Coronary artery (tissue), 2 donors: ENCODE measurements around the gene DEFB131B.
"Not testable (repeated sequence)": the region's sequence is repeated elsewhere in the genome, so short reads cannot be mapped to it uniquely, and the experiment has no call there.

ENCODE experiments used
- DNase-seq: peaks from one replicate; pipeline ENCODE4 v3.0.0-alpha.2; 2017; ENCODE audit warnings: low spot score
- H3K27ac ChIP-seq, 2 donors: fragments of 200-600 bp; sonication (generic); one replicate each; pipeline ENCODE4 v1.5.1; 2016 to 2019
- H3K4me3 ChIP-seq: fragments of 200-600 bp; sonication (generic); 2 replicates; pipeline ENCODE4 v1.5.1; 2016; ENCODE audit warnings: mild to moderate bottlenecking, moderate library complexity
- CTCF ChIP-seq: fragments of 200-600 bp; sonication (generic); IDR thresholded peaks from one replicate; pipeline ENCODE4 v1.5.1; 2019; ENCODE audit warnings: antibody characterized with exemption

The DEFB131B gene

GRCh38 chr11:71878059-71878458 is at the start of gene DEFB131B:
TSS of gene DEFB131B (plus strand) at chr11:71878453. CDS start at chr11:71878453, 0 bp downstream.
- not testable (repeated sequence) for H3K4me3 ChIP-seq, DNase-seq, H3K27ac ChIP-seq

DNA sequence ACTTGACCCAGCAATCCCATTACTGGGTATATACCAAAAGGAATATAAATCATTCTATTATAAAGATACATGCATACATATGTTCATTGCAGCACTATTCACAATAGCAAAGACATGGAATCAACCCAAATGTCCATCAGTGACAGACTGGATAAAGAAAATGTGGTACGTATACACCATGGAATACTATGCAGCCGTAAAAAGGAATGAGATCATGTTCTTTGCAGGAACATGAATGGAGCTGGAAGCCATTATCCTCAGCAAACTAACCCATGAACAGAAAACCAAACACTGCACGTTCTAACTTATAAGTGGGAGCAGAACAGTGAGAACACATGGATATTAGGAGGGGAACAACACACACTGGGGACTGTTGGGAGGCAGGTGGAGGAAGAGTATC is 49.0 kb upstream of the DEFB131B start:
- not testable (repeated sequence) for H3K4me3 ChIP-seq, H3K27ac ChIP-seq, DNase-seq

DNA sequence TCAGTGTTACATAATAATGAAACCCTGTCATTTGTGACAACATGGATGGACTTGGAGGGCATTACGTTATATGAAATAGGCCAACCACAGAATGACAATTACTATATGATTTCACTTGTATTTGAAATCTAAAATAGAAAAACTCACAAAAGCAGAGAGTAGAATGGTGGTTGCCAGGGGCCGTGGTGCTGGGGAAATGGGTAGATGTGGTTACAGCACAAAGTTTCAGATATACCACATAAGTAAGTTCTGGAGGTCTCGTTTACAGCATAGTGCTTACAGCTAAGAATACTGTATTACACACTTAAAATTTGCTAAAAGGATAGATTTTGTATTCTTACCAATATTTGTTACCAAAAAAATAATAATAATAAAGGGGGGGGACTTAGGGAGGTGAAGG is 48.6 kb upstream of the DEFB131B start:
- not testable (repeated sequence) for H3K4me3 ChIP-seq, DNase-seq, H3K27ac ChIP-seq

DNA sequence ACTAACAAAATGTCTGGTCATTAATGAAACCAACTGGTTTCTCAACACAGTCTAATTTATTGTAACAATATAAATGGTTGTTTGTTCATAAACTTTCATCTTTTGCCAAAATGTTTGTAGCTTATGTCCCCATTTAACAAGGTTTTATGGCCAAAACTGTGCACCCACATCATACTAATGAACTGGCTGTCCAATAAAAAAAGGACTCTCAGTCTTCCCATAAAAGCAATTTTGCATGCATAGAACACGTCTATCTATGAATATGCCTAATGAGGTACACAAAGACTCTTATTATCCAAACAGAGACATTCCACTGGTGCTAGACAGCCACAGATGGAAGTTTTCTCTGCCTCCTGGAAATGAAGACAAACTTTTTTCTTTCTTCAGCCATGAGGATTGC is 45.4 kb upstream of the DEFB131B start, which contains the start of gene DEFB108B:
Gene DEFB108B (plus strand): TSS at position 390 of the 400 bp plus-strand sequence. CDS start 0 bp downstream, at position 390.
- H3K4me3 ChIP-seq, DNase-seq, H3K27ac ChIP-seq: not testable (repeated sequence)

- not testable (repeated sequence) for H3K4me3 ChIP-seq, H3K27ac ChIP-seq, DNase-seq
Observed at GRCh38 chr11:71842720-71843119, 35.5 kb upstream of the DEFB131B start.

GRCh38 chr11:71843355-71843754 is 34.9 kb upstream of the DEFB131B start:
- not testable (repeated sequence) for H3K27ac ChIP-seq, DNase-seq, H3K4me3 ChIP-seq

- Histone ChIP-seq H3K27ac (no peak overlapping the region), H3K4me3 (no peak overlapping the region)
- no peak for DNase-seq
- TF ChIP-seq CTCF = no peak
Observed at GRCh38 chr11:71843858-71844257, 34.4 kb upstream of the DEFB131B start.

DNA sequence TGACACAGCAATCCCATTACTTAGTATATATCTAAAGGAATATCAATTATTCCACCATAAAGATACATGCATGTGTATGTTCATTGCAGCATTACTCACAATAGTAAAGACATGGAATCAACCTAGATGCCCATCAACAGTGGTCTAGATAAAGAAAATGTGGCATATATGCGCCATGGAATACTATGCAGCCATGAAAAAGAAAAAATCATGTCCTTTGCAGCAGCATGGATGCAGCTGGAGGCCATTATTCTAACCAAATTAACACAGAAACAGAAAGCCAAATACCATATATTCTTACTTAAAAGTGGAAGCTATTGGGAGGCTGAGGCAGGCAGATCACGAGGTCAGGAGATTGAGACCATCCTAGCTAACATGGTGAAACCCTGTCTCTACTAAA is 24.4 kb upstream of the DEFB131B start:
- not testable (repeated sequence) for DNase-seq, H3K27ac ChIP-seq, H3K4me3 ChIP-seq

DNA sequence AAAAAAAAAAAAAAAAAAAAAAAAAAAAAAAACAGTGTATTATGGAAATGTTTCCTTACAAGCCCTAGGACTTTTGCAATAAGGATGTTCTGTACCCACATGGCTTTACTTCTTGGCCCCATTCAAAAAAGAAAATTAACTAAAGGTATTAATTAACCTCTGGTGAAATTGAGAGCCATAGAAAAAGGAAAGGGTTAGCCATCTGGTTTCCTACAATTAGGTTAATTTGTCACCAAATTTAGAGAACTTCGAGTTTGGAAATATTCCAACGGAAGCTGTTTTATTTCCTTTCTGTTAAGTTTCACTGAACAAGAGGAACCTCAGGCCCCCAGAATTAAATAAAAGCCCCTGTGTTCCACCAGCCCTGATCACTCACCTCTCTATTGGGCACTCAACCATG is 22.4 kb upstream of the DEFB131B start:
- H3K27ac ChIP-seq, H3K4me3 ChIP-seq, DNase-seq: not testable (repeated sequence)

DNA sequence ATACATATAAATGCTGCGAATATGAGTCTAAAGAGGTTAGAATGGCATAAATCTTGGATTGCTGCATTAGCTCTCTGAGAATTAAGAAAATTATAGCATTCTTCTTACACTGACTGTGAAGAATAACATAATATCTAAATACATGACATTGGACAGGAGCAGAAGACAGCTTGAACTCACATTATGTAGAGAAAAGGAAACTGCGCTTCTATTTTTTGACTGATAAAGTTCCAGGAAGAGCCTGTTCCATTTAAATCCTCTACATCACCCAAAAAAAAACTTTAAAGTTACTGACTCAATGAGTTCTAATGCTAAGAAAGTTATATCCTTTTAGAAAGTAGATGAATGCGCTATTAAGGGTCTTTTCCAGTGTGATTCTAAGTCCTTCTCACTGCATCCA is 17.4 kb upstream of the DEFB131B start:
- H3K4me3 ChIP-seq, H3K27ac ChIP-seq, DNase-seq: not testable (repeated sequence)

- H3K27ac ChIP-seq, DNase-seq, H3K4me3 ChIP-seq: not testable (repeated sequence)
Observed at GRCh38 chr11:71863978-71864627, 14.2 kb upstream of the DEFB131B start.

GRCh38 chr11:71867209-71867608 is 11.0 kb upstream of the DEFB131B start:
- DNase-seq, H3K4me3 ChIP-seq, H3K27ac ChIP-seq: not testable (repeated sequence)

- H3K27ac ChIP-seq, DNase-seq, H3K4me3 ChIP-seq: not testable (repeated sequence)
Observed at GRCh38 chr11:71869931-71870330, 8.3 kb upstream of the DEFB131B start.

GRCh38 chr11:71870661-71871060 is 7.6 kb upstream of the DEFB131B start:
- not testable (repeated sequence) for H3K27ac ChIP-seq, DNase-seq, H3K4me3 ChIP-seq

- H3K27ac ChIP-seq, DNase-seq, H3K4me3 ChIP-seq: not testable (repeated sequence)
Observed at GRCh38 chr11:71876262-71876661, 2.0 kb upstream of the DEFB131B start.

- H3K27ac ChIP-seq, H3K4me3 ChIP-seq, DNase-seq: not testable (repeated sequence)
Observed at GRCh38 chr11:71885806-71886205, 7.6 kb downstream of the DEFB131B start.

DNA sequence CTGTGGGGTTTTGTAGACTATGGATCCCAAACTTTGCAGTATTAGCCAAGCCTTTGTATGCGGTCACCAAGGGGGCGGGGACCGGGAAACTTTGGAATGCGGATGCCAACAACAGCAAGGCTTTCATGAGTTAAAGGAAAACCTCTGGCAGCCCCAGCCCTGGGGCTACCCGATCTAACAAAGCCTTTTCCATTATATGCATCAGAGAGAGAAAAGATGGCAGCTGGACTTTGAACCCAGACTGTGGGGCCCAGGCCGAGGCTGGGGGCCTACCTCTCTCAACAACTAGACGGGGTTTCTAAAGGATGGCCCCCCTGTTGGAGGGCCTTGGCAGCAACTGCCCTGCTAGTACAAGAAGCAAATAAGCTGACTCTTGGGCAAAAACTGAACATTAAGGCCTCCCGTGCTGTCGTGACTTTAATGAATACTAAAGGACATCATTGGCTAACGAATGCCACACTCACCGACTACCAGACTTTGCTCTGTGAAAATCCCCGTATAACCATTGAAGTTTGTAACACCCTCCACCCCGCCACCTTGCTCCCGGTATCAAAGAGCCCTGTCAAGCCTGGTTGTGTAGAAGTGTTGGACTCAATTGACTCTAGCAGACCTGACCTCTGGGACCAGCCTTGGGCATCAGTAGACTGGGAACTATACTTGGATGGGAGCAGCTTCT is 10.2 kb downstream of the DEFB131B start:
- H3K4me3 ChIP-seq, DNase-seq, H3K27ac ChIP-seq: not testable (repeated sequence)

- H3K4me3 ChIP-seq, DNase-seq, H3K27ac ChIP-seq: not testable (repeated sequence)
Observed at GRCh38 chr11:71889181-71889872, 11.1 kb downstream of the DEFB131B start.
